Measurements from ENCODE around the gene SLC35F4.

- no peak for TF ChIP-seq POLR2AphosphoS5 (IDR thresholded peaks at IDR 0.05)
- TF ChIP-seq CTCF (IDR thresholded peaks at IDR 0.05), result no peak
- no peak for TF ChIP-seq EP300 (IDR thresholded peaks at IDR 0.05)
Observed at GRCh38 chr14:57771801-57772200, 94.1 kb downstream of the SLC35F4 start.

All from upper lobe of left lung (tissue), 4 donors.